ENCODE measurements around the gene ABTB2. TPM values are rescaled to one million over a fixed set of nuclear protein-coding genes. Genes with fewer than 3 reads are reported as not detected.

ABTB2 gene
- total RNA-seq, 1 donor from 2014 or later = 72.8 TPM

- Mint-ChIP-seq H3K27ac (ENCODE audit: unreplicated experiment) (no peak overlapping the region), H3K36me3 (ENCODE audit: low read depth, unreplicated experiment) (peaks cover 37% of the 10 kb centered on the region)
Observed at GRCh38 chr11:34124885-34125668, 232.7 kb downstream of the ABTB2 start.

GRCh38 chr11:34120651-34121050, 237.2 kb downstream of the ABTB2 start:
- Mint-ChIP-seq H3K36me3 (ENCODE audit: low read depth, unreplicated experiment) (peaks cover 38% of the 10 kb centered on the region), H3K4me3 (ENCODE audit: unreplicated experiment) (no peak overlapping the region), H3K9me3 (ENCODE audit: unreplicated experiment) (no peaks in the 10 kb centered on the region), H3K27me3 (ENCODE audit: unreplicated experiment) (no peaks in the 10 kb centered on the region), H3K4me1 (ENCODE audit: unreplicated experiment) (peaks cover 2% of the 10 kb centered on the region), H3K27ac (ENCODE audit: unreplicated experiment) (no peak overlapping the region)
- TF ChIP-seq, protein P1, sequence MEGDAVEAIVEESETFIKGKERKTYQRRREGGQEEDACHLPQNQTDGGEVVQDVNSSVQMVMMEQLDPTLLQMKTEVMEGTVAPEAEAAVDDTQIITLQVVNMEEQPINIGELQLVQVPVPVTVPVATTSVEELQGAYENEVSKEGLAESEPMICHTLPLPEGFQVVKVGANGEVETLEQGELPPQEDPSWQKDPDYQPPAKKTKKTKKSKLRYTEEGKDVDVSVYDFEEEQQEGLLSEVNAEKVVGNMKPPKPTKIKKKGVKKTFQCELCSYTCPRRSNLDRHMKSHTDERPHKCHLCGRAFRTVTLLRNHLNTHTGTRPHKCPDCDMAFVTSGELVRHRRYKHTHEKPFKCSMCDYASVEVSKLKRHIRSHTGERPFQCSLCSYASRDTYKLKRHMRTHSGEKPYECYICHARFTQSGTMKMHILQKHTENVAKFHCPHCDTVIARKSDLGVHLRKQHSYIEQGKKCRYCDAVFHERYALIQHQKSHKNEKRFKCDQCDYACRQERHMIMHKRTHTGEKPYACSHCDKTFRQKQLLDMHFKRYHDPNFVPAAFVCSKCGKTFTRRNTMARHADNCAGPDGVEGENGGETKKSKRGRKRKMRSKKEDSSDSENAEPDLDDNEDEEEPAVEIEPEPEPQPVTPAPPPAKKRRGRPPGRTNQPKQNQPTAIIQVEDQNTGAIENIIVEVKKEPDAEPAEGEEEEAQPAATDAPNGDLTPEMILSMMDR (IDR thresholded peaks at IDR 0.05; ENCODE audit: unreplicated experiment) = no peak
- no peak for DNase-seq (ENCODE audit: low spot score)

More at GRCh38 chr11:34124885-34125668, 232.7 kb downstream of the ABTB2 start:
- TF ChIP-seq, protein P1 (IDR thresholded peaks at IDR 0.05; ENCODE audit: unreplicated experiment) = no peak
- Mint-ChIP-seq H3K4me1 (ENCODE audit: unreplicated experiment) (peaks cover 2% of the 10 kb centered on the region), H3K4me3 (ENCODE audit: unreplicated experiment) (no peak overlapping the region), H3K27me3 (ENCODE audit: unreplicated experiment) (no peaks in the 10 kb centered on the region), H3K9me3 (ENCODE audit: unreplicated experiment) (no peaks in the 10 kb centered on the region)
- no peak for DNase-seq (ENCODE audit: low spot score)

- H3K27ac Mint-ChIP-seq (ENCODE audit: unreplicated experiment) = no peak overlapping the region
- TF ChIP-seq, protein P1 (IDR thresholded peaks at IDR 0.05; ENCODE audit: unreplicated experiment) = no peak
Observed at GRCh38 chr11:34114471-34114870, 243.3 kb downstream of the ABTB2 start.

GRCh38 chr11:34114014-34114413, 243.8 kb downstream of the ABTB2 start:
- DNase-seq (ENCODE audit: low spot score) = no peak
- Mint-ChIP-seq H3K27me3 (ENCODE audit: unreplicated experiment) (no peaks in the 10 kb centered on the region), H3K4me1 (ENCODE audit: unreplicated experiment) (no peaks in the 10 kb centered on the region), H3K27ac (ENCODE audit: unreplicated experiment) (no peak overlapping the region), H3K4me3 (ENCODE audit: unreplicated experiment) (no peak overlapping the region), H3K9me3 (ENCODE audit: unreplicated experiment) (no peaks in the 10 kb centered on the region), H3K36me3 (ENCODE audit: low read depth, unreplicated experiment) (peaks cover 46% of the 10 kb centered on the region)
- TF ChIP-seq, protein P1 (IDR thresholded peaks at IDR 0.05; ENCODE audit: unreplicated experiment) = no peak

More at GRCh38 chr11:34114471-34114870, 243.3 kb downstream of the ABTB2 start:
- Mint-ChIP-seq H3K4me1 (ENCODE audit: unreplicated experiment) (no peaks in the 10 kb centered on the region), H3K36me3 (ENCODE audit: low read depth, unreplicated experiment) (peaks cover 42% of the 10 kb centered on the region), H3K27me3 (ENCODE audit: unreplicated experiment) (no peaks in the 10 kb centered on the region), H3K9me3 (ENCODE audit: unreplicated experiment) (no peaks in the 10 kb centered on the region), H3K4me3 (ENCODE audit: unreplicated experiment) (no peak overlapping the region)
- DNase-seq (ENCODE audit: low spot score) = no peak

DNA sequence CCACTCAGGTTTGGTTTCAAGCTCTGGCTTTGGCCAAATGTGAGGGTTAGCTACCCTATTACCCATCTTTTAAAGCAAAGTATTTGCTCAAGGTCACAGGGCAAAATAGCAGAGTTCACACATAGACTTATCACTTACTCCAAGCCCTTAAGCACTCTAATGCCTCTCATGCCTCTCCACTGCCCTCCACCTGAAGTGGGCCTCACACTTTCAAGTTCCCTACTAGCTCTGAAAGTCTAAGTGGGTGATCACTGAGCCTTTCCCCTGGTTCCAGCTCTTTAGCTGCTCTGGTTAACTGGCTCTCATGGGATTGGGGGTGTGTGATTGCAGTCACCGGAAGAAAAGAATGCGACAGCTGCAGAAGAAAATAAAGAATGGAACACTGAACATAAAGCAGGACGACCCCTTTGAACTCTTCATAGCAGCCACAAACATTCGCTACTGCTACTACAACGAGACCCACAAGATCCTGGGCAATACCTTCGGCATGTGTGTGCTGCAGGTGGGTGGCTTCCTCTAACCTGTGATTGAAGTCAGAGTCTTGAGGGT, 246.0 kb downstream of the ABTB2 start:
- Mint-ChIP-seq H3K4me1 (ENCODE audit: unreplicated experiment) (no peaks in the 10 kb centered on the region), H3K27me3 (ENCODE audit: unreplicated experiment) (no peaks in the 10 kb centered on the region)

More for the DNA sequence above, 246.0 kb downstream of the ABTB2 start:
- Mint-ChIP-seq H3K36me3 (ENCODE audit: low read depth, unreplicated experiment) (peaks cover 38% of the 10 kb centered on the region), H3K4me3 (ENCODE audit: unreplicated experiment) (no peak overlapping the region), H3K9me3 (ENCODE audit: unreplicated experiment) (no peaks in the 10 kb centered on the region), H3K27ac (ENCODE audit: unreplicated experiment) (no peak overlapping the region)
- TF ChIP-seq, protein P1 (IDR thresholded peaks at IDR 0.05; ENCODE audit: unreplicated experiment) = no peak
- DNase-seq (ENCODE audit: low spot score) = no peak
